Measurements from ENCODE around the gene CYP11A1. TPM values are rescaled to one million over a fixed set of nuclear protein-coding genes. Genes with fewer than 3 reads are reported as not detected.

Gene CYP11A1
- total RNA-seq, 1 experiment from 2014 or later, result 1.7 TPM

DNA sequence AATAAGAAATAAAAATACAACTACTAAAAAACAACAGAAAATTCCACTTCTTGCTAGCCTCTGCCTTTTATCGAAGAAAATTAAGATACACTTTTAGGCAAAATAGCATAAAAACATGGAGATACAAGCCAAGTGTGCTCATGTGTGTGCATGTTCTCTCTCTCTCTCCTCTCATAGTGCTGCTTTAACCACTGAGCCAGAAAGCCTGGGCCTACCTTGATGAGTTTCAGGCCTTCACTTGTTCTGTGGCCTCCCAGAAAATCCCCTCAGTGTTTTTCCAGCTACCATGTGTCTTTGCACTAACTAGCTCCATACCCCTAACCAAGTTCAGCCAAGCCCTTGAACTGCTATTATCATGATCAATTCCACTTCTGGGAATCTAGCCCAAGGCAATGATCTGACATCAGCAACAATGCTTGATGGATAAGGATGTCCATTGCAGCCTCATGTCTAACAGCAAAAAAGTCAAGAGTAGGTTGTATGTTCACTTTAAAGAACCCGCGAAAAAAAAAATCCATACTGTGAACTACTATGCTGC, 18.1 kb downstream of the CYP11A1 start:
- Histone ChIP-seq H3K79me1 (ENCODE audit: insufficient read depth, low read depth, low read length, poor library complexity, severe bottlenecking) (no peaks in the 10 kb centered on the region), H2BK20ac (ENCODE audit: low read depth, low read length, poor library complexity, severe bottlenecking) (no peak overlapping the region), H3T11ph (ENCODE audit: low read length) (no peak overlapping the region), H4K91ac (ENCODE audit: insufficient read length, low read depth, low read length) (no peak overlapping the region), H3K9me3 (ENCODE audit: control insufficient read depth, low read depth, low read length) (no peaks in the 10 kb centered on the region), H3K14ac (ENCODE audit: insufficient read depth, low read length) (no peak overlapping the region), H2BK120ac (ENCODE audit: low read depth, low read length, poor library complexity, severe bottlenecking) (no peak overlapping the region), H3K27me3 (ENCODE audit: insufficient read depth, low read length) (no peaks in the 10 kb centered on the region), H2BK12ac (ENCODE audit: insufficient read length, low read depth, low read length) (no peak overlapping the region), H4K8ac (replicated peaks; ENCODE audit: insufficient read length, low read depth, low read length) (no peak overlapping the region), H3K4ac (ENCODE audit: low read depth, low read length) (no peak overlapping the region), H4K5ac (ENCODE audit: insufficient read length, low read depth, low read length) (no peak overlapping the region), H3K4me1 (ENCODE audit: insufficient read depth, low read length) (peaks cover 8% of the 10 kb centered on the region; the same call in 1 of the 2 replicates), H3K79me2 (ENCODE audit: insufficient read depth, low read length) (no peaks in the 10 kb centered on the region), H3K23ac (ENCODE audit: insufficient read length, low read depth, low read length) (no peak overlapping the region), H2AFZ (ENCODE audit: low read length) (no peak overlapping the region), H3K23me2 (ENCODE audit: insufficient read length, low read depth, low read length, poor library complexity, severe bottlenecking) (no peaks in the 10 kb centered on the region), H3K4me2 (ENCODE audit: insufficient read depth, insufficient read length, low read length) (no peak overlapping the region), H4K20me1 (ENCODE audit: control insufficient read depth, insufficient read depth, insufficient read length) (no peaks in the 10 kb centered on the region), H3K56ac (ENCODE audit: insufficient read length, low read depth, low read length) (no peak overlapping the region), H3K27ac (ENCODE audit: insufficient read length, low read depth, low read length) (no peak overlapping the region), H2BK5ac (ENCODE audit: insufficient read length, low read length) (no peak overlapping the region), H2AK5ac (ENCODE audit: insufficient read length, low read length) (no peak overlapping the region), H3K18ac (ENCODE audit: insufficient read length, low read depth, low read length) (no peak overlapping the region), H2BK15ac (ENCODE audit: low read depth, low read length) (no peak overlapping the region), H3K9ac (ENCODE audit: extremely low read depth, insufficient read length, low read length) (no peak overlapping the region)
- Mint-ChIP-seq H3K4me1 (peaks cover 22 to 26% of the 10 kb centered on the region in 2 experiments), H3K27me3 (ENCODE audit: low read depth) (no peaks in the 10 kb centered on the region; the same call in none of the 2 replicates), H3K36me3 (ENCODE audit: insufficient read depth in 1 of 3, low read depth in 3 of 3) (peaks cover 9 to 16% (median 10%) of the 10 kb centered on the region in 3 experiments; a peak in 6 of 7 replicates), H3K4me3 (no peak overlapping the region), H3K27ac (no peak overlapping the region), H3K9me3 (peaks cover 15 to 17% of the 10 kb centered on the region in 2 experiments)
- no peak for DNase-seq
- TF ChIP-seq, protein P1, sequence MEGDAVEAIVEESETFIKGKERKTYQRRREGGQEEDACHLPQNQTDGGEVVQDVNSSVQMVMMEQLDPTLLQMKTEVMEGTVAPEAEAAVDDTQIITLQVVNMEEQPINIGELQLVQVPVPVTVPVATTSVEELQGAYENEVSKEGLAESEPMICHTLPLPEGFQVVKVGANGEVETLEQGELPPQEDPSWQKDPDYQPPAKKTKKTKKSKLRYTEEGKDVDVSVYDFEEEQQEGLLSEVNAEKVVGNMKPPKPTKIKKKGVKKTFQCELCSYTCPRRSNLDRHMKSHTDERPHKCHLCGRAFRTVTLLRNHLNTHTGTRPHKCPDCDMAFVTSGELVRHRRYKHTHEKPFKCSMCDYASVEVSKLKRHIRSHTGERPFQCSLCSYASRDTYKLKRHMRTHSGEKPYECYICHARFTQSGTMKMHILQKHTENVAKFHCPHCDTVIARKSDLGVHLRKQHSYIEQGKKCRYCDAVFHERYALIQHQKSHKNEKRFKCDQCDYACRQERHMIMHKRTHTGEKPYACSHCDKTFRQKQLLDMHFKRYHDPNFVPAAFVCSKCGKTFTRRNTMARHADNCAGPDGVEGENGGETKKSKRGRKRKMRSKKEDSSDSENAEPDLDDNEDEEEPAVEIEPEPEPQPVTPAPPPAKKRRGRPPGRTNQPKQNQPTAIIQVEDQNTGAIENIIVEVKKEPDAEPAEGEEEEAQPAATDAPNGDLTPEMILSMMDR (conservative IDR thresholded peaks at IDR 0.05), result no peak
- whole genome bisulfite sequencing (ENCODE audit: extremely low coverage, insufficient read length, low lambda C conversion rate), result no CpG with 5 or more reads among the region's 3 CpGs
